OCI-M2 (cell line): ENCODE data around the gene ZMYM2.
"Not testable (repeated sequence)": the region's sequence is repeated elsewhere in the genome, so short reads cannot be mapped to it uniquely, and the experiment has no call there.

Source experiments
- DNase-seq: peaks from one replicate; lab custom pipeline; 2025; ENCODE audit not compliant: unreplicated experiment; lab: John Stamatoyannopoulos, UW

The ZMYM2 gene

DNA sequence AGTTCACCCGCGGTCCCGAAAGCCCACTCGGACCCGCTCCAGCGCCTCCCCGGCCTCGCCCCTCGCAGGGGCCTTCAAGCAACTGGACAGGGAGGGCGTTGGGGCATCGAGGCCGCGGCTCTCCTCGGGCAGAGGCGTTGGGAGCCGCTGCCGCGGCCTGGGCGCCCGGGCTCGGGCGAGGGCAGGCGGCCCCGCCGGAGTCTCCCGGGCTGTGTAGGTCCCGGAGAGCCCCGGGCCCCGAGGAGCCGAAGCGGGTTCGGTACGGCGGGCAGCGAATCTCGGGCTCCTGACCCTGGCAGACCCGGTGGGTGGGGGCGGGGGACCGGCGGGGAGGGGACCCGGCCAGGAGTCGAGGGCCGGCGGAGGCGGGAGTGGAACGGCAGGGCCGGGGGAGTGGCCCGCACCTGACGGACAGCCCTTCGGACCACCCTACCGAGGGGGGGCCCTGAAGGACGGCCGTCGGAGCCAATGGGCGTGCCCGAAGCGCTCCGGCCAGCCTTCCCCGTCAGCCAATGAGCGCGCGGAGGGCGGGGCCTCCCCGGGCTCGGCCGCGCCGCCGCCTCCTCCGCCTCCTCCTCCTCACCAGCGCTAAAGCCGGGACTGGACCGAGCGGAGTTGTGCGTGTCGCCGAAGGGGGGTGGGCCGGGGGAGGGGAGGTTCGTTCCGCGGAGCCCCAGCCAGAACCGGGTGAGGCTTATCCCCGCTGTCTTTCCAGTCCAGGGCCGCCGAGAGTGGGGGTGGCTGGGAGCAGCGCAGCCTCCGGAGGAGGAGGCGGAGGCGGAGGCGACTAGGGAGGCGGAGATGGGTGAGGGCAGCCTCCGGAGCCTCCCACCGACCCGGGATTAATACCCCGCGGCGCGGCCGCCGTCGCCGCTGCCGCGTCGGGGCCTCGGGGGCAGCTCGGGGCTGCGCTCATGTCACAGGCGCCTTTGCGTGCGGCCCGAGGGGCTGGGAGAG lies at the start of gene ZMYM2:
Gene ZMYM2, plus strand, starts transcription at position 573 of the 957 bp plus-strand sequence. CDS start 34,346 bp downstream, outside the sequence.
- DNase-seq, result peak; percentile 75

DNA sequence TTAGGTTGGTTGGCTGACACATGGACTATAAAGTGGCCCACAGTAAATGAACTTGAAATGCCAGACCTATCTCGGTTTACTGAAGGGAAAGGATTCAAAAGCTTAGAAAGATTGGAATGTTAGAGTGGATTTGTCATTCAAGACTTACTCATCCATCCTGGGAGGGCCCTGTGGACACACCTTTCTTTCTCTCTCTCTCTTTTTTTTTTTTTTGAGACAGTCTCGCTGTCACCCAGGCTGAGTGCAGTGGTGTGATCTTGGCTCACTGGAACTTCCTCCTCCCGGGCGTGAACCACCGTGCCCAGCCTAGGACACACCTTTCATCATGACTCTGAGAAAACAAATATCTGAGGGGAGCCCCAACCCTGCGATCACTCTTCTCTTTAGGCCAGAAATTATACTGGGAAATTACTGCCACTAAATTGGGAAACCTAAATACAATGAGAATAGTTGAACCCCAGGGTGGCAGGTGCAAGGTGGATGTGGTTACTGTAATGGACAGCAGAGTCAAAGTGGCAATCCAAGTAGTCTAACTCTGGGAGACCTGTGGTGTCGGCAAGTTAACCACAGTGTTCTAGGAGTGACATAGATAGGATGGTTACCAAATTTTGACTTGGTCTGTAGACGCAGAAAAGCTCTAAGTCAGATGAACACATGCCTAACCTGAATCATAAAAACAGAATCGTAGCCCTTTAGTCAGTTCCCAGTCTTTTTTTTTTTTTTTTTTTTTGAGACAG lies 48.0 kb upstream of the ZMYM2 start:
- no peak for DNase-seq

DNA sequence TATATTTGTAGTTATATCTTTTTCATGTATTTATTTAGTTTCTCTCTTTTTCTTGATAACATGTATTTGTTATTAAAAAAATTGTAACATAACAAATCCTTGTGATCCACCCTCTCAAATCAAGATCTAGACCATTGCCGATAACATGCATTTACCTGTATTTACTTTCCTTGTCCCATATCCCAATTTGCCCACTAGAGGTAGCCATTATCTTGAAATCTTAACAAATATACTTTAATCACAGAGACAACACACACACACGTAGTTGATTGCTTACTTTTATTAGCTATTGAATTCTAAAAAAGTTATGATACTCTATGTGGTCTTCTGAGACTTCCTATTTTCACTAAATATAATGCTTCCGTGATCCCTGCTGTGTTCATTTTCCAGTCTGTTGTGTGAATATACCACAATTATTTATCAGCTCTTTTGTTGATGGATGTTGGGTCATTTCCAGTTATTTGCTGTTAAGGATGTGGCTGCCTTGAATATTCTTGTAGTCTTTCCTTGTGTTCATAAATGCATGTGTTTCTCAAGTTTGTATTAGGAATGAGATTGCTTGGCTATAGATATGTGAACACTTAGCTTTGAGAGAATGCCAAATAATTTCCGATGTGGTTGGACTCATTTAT lies 31.3 kb upstream of the ZMYM2 start:
- DNase-seq, result no peak

DNA sequence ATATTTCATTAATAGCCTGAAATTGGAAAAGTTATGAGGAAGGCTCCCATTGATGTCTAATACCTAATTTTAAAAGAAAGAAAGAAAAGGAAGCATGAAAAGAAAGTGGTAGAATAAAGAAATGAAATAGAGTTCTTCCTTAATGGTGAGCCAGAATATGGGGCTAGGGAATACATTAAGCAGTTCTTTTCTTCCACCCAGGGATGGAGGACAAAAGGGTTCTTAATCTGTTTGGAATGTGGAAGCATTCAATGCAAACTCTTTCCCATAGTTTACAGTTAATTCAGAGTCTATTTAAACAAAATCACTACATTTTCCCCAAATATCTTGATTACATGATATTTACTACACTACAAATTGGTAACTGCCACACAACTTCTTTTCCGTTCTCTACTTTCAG lies 18.4 kb upstream of the ZMYM2 start:
- DNase-seq, result no peak

DNA sequence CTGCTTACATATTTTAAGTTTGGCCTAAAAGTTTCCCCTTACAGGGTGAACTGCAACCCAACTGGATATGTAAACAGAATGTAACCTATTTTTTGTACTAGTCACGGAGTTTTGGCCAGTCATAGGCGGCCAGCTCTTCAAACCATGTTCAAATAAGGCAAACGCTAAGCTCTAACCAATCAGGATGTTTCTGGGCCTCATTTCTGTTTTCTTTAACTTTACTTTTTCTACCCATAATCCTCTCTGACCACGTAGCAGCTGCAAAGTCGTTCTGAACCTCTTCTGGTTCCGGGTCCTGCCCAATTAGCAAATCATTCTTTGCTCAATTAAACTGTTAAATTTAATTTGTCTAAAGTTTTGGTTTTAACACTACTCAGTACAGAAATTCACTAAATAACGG lies 8.2 kb upstream of the ZMYM2 start:
- no peak for DNase-seq

DNA sequence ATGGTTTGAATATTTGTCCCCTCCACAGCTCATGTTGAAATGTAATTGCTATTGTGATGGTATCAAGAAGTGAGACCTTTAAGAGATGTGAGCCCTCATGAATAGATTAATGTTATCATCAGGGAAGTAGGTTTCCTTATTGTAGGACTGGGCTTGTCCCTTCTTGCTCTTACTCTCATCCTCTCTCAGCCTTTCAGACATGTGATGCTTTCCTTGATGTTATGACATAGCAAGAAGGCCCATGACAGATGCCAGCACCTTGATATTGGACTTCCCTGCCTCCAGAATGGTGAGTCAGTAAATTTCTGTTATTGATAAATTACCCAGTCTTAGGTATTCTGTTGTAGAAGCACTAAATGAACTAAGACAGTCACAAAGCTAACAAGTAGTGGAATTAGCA lies 5.7 kb upstream of the ZMYM2 start:
- DNase-seq, result no peak

DNA sequence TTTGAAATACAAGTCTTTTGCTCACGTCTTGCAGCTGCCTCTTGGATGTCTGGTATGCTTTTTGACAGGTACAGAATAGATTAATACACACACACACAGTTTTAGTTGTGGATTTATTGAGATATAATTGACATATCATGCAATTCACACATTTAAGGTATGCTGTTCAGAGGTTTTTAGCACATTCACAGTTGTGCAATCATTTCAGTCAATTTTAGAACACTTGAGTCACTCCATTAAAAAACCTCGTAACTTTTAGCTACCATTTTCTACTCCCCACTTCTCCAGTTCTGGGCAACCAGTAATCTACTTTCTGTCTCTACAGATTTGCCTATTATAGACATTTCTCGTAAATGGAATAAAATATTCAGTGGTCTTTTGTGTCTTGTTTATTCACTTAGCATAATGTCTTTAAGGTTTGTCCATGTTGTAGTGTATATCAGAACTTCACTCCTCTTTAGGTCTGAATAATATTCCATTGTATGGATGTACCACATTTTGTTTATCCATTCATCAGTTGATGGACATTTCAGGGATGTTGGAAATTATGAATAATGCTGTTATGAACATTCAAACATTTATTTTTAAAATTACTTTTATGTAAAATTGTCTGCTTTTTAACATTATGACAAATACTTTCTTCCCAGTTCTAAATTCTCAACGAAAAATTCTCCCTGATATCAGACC lies 2.5 kb upstream of the ZMYM2 start:
- DNase-seq, result no peak

DNA sequence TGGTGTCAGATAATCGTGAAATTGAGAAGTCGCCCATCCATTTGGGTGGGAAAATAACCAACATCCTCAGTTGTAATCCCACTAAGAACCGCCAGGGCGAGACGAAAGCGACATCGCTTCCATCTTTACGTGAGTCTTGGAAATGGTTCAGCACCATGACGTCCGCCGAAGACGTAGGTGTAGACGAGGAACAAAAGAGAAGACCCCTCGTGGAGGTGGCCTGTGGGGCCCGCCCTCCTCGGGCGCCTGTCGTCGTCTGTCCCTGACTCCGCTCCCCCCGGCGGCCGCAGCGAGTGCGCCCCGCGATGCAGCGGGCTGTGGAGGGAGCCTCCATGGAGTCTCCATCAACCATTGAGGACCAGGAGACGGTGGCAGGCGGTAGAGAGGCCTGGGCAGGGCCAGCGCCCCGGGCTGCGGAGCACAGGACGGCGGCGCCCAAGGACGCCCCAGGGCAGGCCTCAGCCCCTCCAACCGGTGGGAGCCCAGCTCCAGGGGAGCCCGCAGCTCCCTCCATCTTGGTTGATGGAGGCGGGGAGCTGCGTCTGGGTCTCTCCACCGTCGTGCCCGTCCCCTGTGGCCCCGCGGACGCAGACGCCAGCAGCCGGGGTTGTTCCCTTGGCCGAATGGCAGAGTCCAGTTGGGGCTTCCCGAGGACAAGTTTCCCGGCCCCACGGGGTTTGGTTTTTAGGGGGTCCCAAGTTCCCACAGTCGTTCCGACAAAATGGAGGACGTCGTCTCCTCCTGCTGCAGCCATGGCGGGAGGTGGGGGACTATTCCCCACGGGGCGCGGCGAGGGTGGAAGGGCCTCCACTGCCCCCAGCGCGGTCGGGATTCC lies 990 bp upstream of the ZMYM2 start:
- peak; percentile 63 for DNase-seq

DNA sequence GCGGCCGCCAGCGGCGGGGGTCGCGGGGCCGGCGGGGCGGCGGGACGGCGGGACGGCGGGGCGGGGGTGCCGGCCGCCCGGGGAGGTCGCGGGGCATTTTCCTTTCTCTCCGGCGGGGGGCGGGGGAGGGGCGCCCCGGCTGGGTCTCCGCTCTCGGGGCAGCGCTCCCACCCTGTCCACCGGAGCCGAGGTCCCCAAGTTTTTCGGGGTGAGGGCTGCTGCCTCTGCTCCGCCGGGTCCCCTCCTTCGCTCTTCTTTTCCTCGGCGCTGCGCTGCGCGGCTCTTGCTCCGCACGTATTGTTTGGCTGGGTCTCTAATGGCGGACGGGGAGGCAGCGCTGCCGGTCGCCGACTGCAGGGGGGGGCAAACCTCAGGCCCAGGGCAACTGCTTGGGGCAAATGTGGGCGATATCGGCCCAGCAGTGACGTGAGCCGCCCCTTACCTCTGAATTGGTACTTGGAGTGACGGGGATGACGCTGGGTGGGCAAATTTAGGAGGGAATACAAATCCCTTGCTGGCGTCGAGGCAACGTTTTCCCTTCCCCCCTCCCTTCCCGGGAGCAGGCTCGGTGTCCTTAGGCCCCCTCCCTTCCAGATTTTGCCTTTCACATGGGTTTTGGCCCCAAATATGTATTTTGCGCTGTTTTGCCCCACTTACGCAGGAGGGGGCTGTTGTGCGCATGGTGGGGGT lies 759 bp downstream of the ZMYM2 start:
- DNase-seq, result no peak

DNA sequence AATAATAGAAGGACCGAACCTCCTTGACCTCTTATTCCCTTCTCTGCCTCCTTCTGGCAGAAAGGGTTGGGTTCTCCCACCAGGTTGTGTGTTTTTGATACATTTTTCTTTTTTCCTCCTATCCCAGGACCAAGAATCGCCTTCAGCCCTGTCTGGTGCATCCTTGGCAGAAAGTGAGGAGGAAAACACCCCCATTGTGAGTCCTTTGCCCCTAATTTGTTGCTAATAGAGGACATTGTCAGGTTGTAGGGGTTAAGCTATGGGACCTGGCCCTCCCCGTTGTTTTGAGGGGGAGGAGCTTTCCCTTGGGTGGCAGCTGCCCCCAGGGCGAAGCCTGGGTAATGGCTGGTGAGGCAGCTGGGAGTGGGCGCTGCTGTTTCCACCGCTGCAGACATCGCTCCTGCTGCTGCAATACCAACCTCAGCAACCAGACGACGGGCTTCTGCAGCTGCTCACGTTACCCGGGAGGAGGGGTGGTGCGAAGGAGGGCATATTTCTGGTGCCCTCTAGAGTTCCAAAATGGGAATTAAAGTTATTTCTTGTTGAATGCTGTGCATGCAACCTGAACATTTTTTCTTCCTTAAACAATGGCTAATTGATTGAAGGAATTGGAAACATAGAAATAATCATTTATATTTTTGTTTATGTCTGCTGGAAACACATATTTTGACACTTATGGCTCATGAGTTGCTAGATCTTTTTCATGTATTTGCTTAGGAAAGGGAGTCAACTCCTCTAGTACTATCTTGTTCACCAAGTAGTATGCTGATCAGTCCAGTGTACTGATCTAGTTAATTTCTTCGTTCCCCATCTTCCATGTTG lies 1.5 kb downstream of the ZMYM2 start:
- DNase-seq, result peak; percentile 28

DNA sequence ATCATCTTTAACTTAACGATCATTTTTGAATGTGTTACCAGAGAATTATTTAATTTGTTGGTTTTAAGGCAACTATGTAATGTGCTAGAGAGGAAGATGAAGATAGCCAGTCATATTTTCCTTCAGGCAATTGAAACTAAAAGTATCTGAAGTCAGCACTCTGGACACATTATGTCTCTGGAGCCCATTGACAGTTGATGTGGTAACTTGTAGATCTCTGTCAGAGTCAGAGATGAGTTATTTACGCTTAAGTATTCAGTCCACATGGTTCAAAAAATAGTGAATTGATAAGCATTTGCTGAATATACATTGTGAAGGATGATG lies 2.1 kb downstream of the ZMYM2 start:
- DNase-seq, result no peak

DNA sequence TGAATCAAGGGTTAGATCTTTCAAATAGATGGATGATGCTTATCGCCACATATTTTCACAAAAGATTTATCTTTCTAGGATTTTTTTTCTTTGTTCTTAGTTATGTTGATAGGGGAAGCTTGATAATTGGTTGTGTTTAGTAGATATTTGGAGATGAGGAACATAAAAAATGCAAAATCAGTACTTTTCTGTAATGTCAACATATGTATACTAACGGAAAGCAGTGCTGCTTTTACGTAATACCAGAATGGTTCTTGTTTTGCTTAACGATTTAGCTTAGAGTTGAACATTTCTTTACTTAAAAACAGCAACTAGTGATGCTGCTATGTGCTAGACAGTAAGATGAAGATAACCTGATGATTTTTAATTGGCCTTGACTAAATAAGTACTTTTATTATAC lies 3.0 kb downstream of the ZMYM2 start:
- DNase-seq, result no peak

DNA sequence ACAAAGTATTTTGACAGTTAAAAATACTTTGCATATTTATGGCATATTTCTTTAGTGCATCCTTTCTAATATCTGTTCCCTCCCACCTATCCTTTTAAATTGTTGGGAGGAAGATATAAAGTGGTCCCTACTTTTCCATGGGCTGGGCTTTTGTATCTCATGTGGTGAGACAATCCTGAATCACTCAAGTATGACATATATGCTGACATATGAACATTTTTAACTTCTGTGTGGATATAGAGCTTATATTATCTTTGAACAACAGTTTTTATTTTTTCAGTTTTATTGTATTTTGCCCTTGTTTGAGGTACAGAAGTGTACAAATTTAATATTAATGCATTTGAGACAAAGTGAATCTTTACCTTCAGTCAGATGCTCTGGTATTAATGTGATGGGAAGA lies 3.4 kb downstream of the ZMYM2 start:
- DNase-seq, result no peak

DNA sequence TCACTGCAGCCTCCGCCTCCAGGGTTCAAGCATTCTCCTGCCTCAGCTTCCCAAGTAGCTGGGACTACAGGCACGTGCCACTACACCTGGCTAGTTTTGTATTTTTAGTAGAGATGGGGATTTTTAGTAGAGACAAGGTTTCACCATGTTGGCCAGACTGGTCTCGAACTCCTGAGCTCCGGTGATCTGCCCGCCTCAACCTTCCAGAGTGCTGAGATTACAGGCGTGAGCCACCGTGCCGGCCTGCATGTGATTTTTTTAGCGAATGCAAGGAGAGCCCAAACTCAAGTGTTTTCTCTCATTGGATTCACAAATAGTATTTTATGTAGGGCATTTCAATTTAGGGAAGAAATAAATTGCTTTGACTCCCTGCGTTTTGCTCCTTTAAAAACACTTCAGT lies 4.4 kb downstream of the ZMYM2 start:
- no peak for DNase-seq

DNA sequence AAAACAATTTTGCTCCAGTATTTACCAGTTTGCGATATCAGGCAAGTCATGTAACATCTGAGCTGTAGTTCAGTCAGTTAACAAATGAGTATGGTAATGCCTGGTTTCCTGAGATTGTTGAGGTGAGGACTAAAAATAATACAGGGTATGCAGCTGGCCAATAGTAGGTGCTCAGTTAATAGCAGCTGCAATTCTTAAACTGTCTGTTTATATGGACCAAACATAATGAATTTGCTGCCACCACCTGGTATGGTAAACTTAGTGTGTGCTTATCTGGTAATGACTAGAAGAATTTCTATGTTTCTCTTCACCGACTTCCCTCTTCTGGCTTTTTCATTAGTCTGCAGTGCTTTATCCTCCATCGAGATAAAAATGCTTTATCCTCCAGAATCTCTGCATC lies 9.1 kb downstream of the ZMYM2 start:
- DNase-seq, result no peak

DNA sequence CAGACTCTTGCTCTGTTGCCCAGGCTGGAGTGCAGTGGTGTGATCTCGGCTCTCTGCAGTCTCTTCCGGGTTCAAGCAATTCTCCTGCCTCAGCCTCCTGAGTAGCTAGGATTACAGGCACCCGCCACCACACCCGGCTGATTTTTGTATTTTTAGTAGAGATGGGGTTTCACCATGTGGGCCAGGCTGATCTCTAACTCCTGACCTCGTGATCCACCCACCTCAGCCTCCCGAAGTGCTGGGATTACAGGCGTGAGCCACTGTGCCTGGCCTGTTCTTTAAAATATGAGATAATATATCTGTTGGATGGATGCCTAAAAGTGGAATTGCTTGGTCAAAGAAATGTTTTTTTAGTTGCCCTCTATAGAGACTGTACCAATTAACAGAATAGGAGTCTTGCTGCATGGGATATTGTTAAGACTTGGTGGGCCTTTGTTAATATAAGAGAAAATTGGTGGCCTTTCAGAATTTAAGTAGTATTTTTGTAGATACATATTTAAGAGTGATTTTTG lies 16.0 kb downstream of the ZMYM2 start:
- not testable (repeated sequence) for DNase-seq

DNA sequence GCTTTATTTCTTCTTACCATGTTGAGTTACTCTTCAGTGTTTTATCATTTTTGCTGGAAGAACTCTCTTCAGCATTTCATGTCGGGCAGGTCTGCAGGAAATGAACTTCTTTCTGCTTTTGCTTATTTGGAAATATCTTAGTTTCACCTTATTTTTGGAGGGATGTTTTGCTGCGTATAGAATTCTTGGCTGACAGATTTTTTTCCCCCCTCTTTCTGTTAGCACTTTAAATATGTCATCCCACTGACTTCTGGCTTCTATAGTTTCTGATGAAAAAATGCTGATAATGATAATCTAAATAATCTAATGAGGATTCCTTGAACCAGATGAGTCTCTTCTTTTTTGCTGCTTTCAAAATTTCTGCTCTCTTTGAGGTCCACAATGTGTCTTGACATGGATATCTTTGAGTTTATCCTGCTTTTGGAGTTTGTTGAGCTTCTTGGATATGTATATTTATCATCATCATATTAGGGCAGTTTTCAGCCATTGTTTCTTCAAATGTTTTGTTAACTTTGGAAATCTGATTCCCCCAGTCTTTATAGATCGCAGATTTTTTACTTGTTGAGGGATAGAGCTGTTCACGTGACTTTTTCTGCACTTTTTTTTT lies 20.4 kb downstream of the ZMYM2 start:
- DNase-seq, result no peak

DNA sequence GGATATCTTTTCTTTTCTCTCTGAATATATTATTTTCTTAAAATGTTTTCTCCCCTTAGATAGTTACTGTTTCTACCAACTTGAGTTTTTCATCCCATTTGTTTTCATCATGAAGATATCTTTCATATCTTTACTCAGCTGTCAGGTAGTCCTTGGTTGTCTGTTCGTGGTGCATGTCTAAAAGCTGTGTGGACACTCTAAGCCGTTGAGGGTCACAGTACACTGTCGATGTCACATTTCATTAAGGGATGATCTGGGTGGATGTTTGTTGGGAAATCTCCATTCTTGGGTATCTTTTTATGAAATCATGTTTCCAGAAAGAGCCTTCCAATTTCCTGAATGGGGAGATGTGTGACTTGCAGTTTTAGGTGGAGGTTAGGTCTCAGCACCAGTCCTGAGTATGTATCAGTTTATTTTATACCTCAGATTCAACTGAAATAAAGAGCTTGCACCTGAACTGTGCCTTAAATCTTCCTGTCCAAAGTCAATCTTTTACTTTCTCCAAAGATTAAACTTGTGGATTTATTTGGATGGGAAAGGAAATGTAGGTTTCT lies 23.2 kb downstream of the ZMYM2 start:
- DNase-seq, result no peak
